ENCODE measurements around the gene ZNF419.
"Not testable (repeated sequence)": the region's sequence is repeated elsewhere in the genome, so short reads cannot be mapped to it uniquely, and the experiment has no call there.

ZNF419 gene

GRCh38 chr19:57512845-57513244 lies 25.3 kb downstream of the ZNF419 start:
- no peak for TF ChIP-seq CTCF (IDR thresholded peaks at IDR 0.05; ENCODE audit: borderline replicate concordance, insufficient read depth, low read depth, low read length)
- H3K4me3 ChIP-seq (ENCODE audit: low read depth, low read length): no peak overlapping the region

DNA sequence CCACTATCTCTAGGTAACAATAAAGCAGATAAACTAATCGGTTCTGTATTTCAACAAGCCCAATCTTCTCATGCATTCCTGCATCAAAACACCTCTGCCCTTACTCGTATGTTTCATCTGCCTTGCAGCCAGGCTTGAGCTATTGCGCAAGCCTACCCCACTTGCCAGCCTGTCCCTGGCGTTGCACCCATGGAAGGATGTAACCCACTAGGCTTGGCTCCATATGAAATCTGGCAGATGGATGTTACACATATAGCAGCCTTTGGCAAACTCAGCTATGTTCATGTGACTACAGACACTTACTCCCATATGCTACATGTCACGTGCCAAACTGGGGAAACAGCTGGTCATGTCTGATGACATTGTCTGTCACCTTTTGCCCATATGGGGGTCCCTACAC lies 27.7 kb downstream of the ZNF419 start:
- H3K4me3 ChIP-seq (ENCODE audit: low read depth, low read length): no peak overlapping the region
- TF ChIP-seq CTCF (IDR thresholded peaks at IDR 0.05; ENCODE audit: borderline replicate concordance, insufficient read depth, low read depth, low read length): no peak

DNA sequence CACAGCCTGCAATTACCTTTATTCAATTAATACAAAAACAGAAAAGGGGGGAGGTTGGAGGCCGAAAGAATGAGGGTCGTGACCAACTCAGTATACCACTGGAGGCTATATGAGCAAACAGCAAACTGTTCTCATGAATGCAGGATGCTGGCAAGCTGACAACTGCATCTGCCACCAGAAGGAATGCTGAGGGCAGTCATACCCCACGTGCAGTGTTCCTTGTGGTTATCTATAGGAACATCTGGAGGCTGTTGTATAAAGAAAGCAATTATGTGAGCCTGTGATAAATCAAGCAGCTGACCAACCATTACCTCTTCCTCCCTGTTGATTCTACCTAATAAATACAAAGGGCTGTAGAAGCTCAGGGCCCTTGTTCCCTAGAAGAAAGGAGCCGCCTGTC lies 30.5 kb downstream of the ZNF419 start:
- not testable (repeated sequence) for H3K4me3 ChIP-seq (ENCODE audit: low read depth, low read length)

DNA sequence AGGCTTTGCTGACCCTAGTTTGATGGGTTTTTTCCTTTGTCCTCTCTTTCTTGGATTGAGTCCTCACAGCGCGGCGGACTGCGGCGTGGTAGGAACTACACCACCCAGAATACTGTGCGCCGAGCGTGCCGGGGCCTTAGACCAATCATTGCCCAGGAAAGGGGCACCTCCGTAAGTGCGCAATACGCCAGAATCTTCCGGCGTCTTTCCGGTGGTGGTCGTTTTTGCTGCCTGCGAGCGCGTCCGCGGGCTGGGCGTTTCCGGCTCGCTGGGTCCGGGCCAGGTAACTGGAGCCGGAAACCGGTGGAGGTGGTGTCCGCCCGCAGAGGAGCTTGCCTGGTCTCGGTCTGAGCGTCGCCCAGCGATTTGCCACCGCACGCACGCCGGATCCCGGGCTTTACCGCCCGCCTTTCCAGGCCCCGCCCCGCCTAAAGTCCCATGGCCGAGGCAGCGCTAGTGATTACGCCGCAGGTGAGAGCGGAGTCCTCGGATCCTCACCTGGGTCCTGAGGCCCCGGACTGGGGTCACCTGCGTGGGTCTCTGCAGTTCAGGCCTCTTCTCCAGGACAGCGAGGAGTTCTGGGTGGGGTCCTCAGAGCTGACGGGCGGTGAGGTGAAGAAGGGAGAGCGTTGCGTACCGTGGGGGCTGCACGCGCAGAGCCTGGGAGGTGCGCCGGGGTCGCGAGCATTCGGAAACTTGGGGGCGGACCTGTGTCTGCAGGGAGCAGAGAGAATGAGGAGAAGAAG lies 39.8 kb downstream of the ZNF419 start, which contains the start of gene ZNF549:
TSS of gene ZNF549 (plus strand) at position 221 of the 746 bp plus-strand sequence. CDS start at position 439, 218 bp downstream.
- H3K4me3 ChIP-seq (ENCODE audit: low read depth, low read length): peak within 1 kb of the TSS; percentile 94
- TF ChIP-seq CTCF (IDR thresholded peaks at IDR 0.05; ENCODE audit: borderline replicate concordance, insufficient read depth, low read depth, low read length): no peak

DNA sequence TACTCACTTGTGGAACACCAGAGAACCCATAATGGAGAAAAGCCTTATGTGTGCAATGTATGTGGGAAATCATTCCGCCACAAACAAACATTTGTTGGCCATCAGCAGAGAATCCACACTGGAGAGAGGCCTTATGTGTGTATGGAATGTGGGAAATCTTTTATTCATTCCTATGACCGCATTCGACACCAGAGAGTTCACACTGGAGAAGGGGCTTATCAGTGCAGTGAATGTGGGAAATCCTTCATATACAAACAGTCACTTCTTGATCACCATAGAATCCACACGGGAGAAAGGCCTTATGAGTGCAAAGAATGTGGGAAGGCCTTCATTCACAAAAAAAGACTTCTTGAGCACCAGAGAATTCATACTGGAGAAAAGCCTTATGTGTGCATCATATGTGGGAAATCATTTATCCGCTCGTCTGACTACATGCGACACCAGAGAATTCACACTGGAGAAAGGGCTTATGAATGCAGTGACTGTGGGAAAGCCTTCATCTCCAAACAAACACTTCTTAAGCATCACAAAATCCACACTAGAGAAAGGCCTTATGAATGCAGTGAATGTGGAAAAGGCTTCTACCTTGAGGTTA lies 50.5 kb downstream of the ZNF419 start:
- TF ChIP-seq CTCF (IDR thresholded peaks at IDR 0.05; ENCODE audit: borderline replicate concordance, insufficient read depth, low read depth, low read length): no peak

More for the DNA sequence above, 50.5 kb downstream of the ZNF419 start:
- no peak overlapping the region for H3K4me3 ChIP-seq (ENCODE audit: low read depth, low read length)

All from GM12875 (cell line).